Measurements from ENCODE around the gene FRMD7.
"Not testable (repeated sequence)": the region's sequence is repeated elsewhere in the genome, so short reads cannot be mapped to it uniquely, and the experiment has no call there.

FRMD7 gene

DNA sequence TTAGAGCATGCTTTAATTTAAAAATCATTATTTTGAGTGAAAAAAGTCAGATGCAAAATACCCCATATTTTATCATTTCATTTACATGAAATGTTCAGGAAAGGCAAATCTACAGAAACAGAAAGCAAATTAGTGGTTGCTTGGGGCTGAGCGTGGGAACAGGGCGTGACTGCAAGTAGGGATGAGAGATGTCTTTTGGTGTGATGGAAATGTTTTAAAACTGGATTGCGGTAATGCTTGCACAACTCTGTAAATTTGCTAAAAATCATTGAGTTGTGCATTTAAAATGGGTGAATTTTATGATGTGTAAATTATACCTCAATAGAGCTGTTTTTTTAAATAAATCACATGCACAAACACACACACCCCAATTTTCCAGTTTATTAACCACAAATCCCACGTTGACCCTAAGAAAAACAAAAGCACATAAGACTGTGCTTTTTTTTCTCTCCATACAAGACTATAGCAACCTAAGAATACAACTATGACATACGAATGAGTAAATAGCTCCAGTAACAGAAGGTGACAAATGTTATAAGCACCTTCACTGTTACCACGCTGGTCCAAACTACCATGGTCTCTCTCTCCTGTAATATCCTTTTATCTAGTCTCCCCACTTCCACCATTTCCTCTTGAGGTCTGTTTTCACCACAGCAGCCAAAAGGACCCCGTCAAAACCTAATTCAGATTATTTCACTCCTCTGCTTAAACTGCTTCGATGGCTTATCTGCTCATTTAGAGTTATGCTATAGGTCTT lies 37.2 kb downstream of the FRMD7 start:
- no peak for DNase-seq

DNA sequence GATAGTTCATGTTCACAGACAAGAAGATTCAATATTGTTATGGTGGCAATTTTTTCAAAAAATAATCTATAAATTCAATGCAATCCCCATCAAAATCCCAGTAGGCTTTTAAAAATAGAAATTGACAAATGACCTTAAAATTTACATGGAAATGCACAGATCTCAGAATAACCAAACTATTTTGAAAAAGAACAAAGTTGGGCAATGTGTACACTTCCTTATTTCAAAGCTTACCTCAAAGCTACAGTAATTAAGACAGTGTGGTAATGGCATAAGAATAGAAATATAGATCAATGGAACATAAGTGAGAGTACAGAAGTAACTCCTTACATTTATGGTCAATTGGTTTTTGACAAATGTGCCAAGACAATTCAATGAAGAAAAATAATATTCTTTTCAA lies 39.0 kb downstream of the FRMD7 start:
- no peak for DNase-seq

GRCh38 chrX:132086672-132087071 lies 41.1 kb downstream of the FRMD7 start:
- no peak for DNase-seq

GRCh38 chrX:132085786-132086185 lies 42.0 kb downstream of the FRMD7 start:
- DNase-seq = no peak

GRCh38 chrX:132077912-132078311 lies 49.9 kb downstream of the FRMD7 start:
- no peak for DNase-seq

DNA sequence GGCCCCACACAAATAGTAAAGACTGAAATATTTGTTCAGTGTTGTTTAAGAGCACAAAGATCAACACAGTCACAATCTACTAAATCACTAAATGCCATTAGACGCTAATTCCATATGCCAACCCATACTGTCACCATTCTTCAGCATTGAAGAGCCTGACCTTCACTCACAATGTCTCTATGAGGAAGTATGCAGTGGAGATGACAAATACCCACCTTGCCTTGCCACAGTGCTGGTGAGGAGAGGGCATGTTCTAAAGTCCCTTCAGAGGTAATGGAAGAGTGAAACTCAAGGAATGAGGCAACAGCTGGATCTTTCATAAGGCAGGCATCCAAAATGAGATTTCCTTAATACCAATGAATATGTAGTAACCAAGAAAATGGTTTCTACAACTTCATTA lies 50.4 kb downstream of the FRMD7 start:
- DNase-seq = no peak

DNA sequence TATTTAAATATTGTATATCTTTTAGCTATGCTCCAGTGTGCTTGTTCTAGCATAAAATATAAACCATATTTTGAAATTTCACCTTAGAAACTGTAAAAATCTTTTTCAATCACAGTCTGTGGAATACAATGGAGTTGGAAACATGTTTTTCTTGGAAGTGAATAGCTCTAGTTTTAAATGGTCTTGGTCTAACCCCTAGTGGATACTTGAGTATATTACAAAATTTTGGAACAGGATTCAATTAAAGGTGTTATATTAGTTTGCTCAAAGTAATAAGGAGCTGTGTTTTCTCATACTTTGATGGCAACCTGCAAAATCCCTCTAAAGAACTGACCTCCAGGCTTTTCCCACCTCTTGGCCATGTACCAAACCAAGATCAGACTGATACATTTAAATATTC lies 56.6 kb downstream of the FRMD7 start:
- DNase-seq = no peak

- no peak for DNase-seq
These were observed 59.4 kb downstream of the FRMD7 start for GRCh38 chrX:132068405-132068804.

DNA sequence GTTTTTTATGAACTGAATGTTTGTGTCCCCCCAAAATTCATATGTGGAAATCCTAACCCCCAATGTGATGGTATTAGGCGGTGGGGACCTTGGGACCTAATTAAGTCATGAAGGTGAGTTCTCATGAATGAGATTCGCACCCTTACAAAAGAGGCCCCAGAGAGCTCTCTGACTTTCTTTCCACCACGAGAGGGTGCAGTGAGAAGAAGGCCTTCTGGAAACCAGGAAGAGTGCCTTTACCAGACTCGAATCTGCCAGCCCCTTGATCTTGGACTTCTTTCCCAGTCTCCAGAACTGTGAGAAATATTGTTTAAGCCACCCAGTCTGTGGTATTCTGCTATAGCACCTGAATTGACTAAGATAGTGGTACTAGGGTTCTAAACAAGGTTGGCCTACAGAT lies 64.0 kb downstream of the FRMD7 start:
- no peak for DNase-seq

- DNase-seq = no peak
These were observed 64.5 kb downstream of the FRMD7 start for GRCh38 chrX:132063334-132063733.

DNA sequence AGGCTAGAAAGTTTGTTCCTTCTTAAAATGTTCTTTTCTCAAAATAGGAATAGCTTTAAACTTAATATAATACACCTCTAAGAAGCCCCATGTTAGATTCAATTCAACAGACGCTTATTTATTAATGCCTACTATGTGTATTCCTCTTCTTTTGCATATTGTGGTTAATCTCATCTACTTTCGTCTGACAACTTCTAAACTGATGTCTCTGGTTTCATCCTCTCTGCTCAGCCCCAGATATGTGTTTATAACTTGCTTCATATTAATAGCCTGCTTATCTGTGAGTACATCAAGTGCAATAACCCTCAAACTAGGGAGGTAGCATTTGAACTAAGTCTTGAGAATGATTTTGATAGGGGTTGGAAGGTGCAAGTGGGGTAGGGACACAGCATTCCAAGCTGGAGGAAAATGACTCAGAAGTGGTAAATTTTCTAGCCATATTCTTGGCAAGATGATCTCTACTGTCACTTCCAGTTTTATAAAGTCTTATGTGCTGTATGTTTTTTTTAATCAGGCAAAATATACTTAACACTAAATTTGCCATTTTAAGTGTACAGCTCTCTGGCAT lies 67.8 kb downstream of the FRMD7 start:
- DNase-seq = no peak

- DNase-seq = no peak
These were observed 68.8 kb downstream of the FRMD7 start for GRCh38 chrX:132058975-132059374.

GRCh38 chrX:132058050-132058449 lies 69.8 kb downstream of the FRMD7 start:
- DNase-seq = no peak

DNA sequence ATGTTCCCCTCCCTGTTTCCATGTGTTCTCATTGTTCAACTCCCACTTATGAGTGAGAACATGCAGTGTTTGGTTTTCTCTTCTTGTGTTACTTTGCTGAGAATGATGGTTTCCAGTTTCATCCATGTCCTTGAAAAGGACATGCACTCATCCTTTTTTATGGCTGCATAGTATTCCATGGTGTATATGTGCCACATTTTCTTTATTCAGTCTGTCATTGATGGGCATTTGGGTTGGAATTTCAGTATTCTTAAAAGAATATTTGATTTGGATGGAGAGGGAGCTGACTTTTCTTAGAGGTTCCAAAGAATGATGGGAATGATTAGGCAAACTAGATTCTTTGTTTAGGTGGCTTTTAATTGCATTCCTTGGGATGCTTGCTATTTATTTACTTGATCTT lies 76.0 kb downstream of the FRMD7 start:
- DNase-seq = not testable (repeated sequence)

GRCh38 chrX:132046533-132046932 lies 81.3 kb downstream of the FRMD7 start:
- DNase-seq = no peak

DNA sequence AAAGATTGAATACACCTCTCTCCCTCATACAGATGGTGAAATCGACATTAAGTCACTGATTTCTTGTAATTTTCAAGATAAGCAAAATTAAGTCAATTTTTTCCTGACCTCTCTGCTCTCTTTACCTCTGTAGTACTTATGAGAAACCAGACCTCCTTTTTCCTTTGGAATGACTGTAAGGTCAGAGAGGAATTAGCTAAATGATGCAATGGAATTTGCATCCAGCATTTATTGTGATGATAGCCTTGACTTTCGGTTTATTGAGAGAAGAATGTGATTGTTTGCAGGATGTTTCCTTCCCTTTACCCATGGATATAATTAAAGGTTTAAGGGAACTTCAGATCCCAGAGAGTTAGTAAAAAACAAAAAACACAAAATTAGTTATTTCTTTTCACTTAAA lies 82.4 kb downstream of the FRMD7 start:
- DNase-seq = no peak

DNA sequence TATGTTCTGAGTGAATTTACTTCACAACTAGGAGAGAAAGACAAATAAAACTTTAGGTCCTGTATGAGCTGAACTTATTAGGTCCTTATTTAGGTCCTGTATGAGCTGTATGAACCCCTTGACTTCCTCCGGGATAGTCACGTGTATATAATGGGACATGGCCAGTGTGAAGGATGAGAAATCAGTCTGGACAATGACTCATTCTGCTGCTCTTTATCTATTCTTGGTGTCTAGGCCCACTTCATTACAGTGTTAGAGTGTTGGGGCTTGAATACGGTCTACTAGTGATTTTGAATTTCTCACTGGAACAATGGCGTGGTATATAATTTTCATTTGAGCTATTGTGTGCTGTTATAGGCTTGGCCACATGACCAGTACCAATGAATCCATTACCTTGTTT lies 82.9 kb downstream of the FRMD7 start:
- DNase-seq = no peak

GRCh38 chrX:132043977-132044376 lies 83.8 kb downstream of the FRMD7 start:
- no peak for DNase-seq

DNA sequence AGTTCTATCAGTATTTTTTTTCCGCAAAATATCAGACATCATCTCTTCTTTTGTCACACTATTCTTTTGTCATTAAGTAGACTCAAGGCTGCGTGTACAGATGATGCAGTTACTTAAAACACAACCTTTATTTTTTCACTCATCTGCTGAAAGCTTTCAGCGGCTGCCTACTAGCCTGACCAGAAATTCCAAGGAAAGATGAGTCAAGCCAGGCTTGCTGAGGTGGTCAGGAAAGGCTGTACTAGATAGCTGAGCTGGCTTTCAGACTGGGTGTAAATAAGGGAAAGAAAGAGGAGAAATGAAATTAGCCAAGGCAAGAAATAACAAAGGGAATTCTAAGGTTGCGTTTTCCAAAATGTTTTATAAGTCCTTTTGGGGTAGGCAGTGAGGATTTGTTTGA lies 86.8 kb downstream of the FRMD7 start:
- DNase-seq = no peak

GRCh38 chrX:132040066-132040465 lies 87.8 kb downstream of the FRMD7 start:
- DNase-seq = no peak

- no peak for DNase-seq
These were observed 90.3 kb downstream of the FRMD7 start for GRCh38 chrX:132037479-132037993.

GRCh38 chrX:132034648-132035047 lies 93.2 kb downstream of the FRMD7 start:
- DNase-seq = no peak

- DNase-seq = no peak
These were observed 94.7 kb downstream of the FRMD7 start for GRCh38 chrX:132033166-132033565.

DNA sequence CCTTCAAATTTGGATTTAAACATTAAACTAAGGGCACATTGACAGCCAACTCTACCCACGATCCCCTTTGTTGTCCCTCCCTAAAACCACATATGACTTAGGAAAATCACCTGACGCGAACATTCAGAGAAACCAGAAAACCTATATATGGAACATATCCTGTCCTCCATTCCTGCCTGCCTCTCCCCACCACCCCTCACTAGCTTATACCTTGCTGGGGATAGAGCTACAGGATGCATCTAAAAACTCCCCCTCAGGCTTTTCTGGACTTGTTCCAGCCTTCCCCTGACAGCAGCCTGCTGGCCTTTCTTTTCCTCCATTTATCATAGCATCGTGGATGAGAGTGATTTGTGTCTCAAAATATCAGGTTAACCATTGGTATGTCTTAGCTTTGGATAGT lies 96.0 kb downstream of the FRMD7 start:
- DNase-seq = no peak

GRCh38 chrX:132030264-132030663 lies 97.6 kb downstream of the FRMD7 start:
- DNase-seq = no peak

Measured in 8988T (cell line).